Activated CD4-positive, alpha-beta T cell treated with anti-CD3 and anti-CD28 coated beads, Interleukin-2, amount 50 U/mL, for 24 hours (primary cell): Measurements from ENCODE around the gene PIK3AP1.
"Not testable (repeated sequence)": the region's sequence is repeated elsewhere in the genome, so short reads cannot be mapped to it uniquely, and the experiment has no call there.

Source experiments
- DNase-seq, 2 donors: peaks; one replicate each; pipeline ENCODE4 v3.0.0-alpha.2; 2020; ENCODE audit warnings: low read depth in 1 of 2, low spot score in 1 of 2

The PIK3AP1 gene

GRCh38 chr10:96720422-96721206 lies at the start of gene PIK3AP1:
PIK3AP1 (minus strand) TSS chr10:96720514; CDS start chr10:96720394, 120 bp downstream.
- DNase-seq: peak; percentile 7 to 20

GRCh38 chr10:96768136-96768535 lies 47.8 kb upstream of the PIK3AP1 start:
- no peak for DNase-seq

- DNase-seq: no peak
Observed at GRCh38 chr10:96767611-96768010, 47.3 kb upstream of the PIK3AP1 start.

- DNase-seq: peak; percentile 37 to 61
Observed at GRCh38 chr10:96765406-96766240, 45.3 kb upstream of the PIK3AP1 start.

- no peak for DNase-seq
Observed at GRCh38 chr10:96764425-96765060, 44.2 kb upstream of the PIK3AP1 start.

GRCh38 chr10:96758423-96758822 lies 38.1 kb upstream of the PIK3AP1 start:
- no peak for DNase-seq

- DNase-seq: no peak
Observed at GRCh38 chr10:96756111-96756903, 36.0 kb upstream of the PIK3AP1 start.

GRCh38 chr10:96753956-96754355 lies 33.6 kb upstream of the PIK3AP1 start:
- no peak for DNase-seq

- no peak for DNase-seq
Observed at GRCh38 chr10:96752375-96752774, 32.1 kb upstream of the PIK3AP1 start.

GRCh38 chr10:96750316-96750715 lies 30.0 kb upstream of the PIK3AP1 start:
- not testable (repeated sequence) for DNase-seq

GRCh38 chr10:96747734-96748550 lies 27.6 kb upstream of the PIK3AP1 start:
- DNase-seq: no peak

GRCh38 chr10:96746503-96746902 lies 26.2 kb upstream of the PIK3AP1 start:
- DNase-seq: no peak

GRCh38 chr10:96745950-96746349 lies 25.6 kb upstream of the PIK3AP1 start:
- DNase-seq: no peak

GRCh38 chr10:96743988-96744585 lies 23.8 kb upstream of the PIK3AP1 start:
- DNase-seq: no peak

- DNase-seq: not testable (repeated sequence)
Observed at GRCh38 chr10:96741557-96741956, 21.2 kb upstream of the PIK3AP1 start.

GRCh38 chr10:96740579-96741281 lies 20.4 kb upstream of the PIK3AP1 start:
- no peak for DNase-seq

- DNase-seq: no peak
Observed at GRCh38 chr10:96740141-96740540, 19.8 kb upstream of the PIK3AP1 start.

GRCh38 chr10:96737307-96737902 lies 17.1 kb upstream of the PIK3AP1 start:
- DNase-seq: not testable (repeated sequence)

- no peak for DNase-seq
Observed at GRCh38 chr10:96724621-96725020, 4.3 kb upstream of the PIK3AP1 start.
